Fibroblast of skin of back (primary cell): Measurements from ENCODE around the gene NRIP1.

Source experiments
- DNase-seq: peaks from one replicate; pipeline ENCODE4 v3.0.0-alpha.2; 2013

The NRIP1 gene

GRCh38 chr21:15005391-15005790 is 59.4 kb downstream of the NRIP1 start:
- no peak for DNase-seq

- DNase-seq: peak; percentile 82
Observed at GRCh38 chr21:15004721-15005370, 60.0 kb downstream of the NRIP1 start.

GRCh38 chr21:15003463-15004135 is 61.2 kb downstream of the NRIP1 start:
- DNase-seq: no peak

- DNase-seq: no peak
Observed at GRCh38 chr21:15001857-15002606, 62.8 kb downstream of the NRIP1 start.

- DNase-seq: no peak
Observed at GRCh38 chr21:15001113-15001512, 63.7 kb downstream of the NRIP1 start.

- peak; percentile 69 for DNase-seq
Observed at GRCh38 chr21:15000081-15000480, 64.7 kb downstream of the NRIP1 start.

GRCh38 chr21:14998784-14999183 is 66.0 kb downstream of the NRIP1 start:
- no peak for DNase-seq

GRCh38 chr21:14998336-14998735 is 66.5 kb downstream of the NRIP1 start:
- DNase-seq: no peak

GRCh38 chr21:14995695-14996490 is 68.9 kb downstream of the NRIP1 start:
- peak; percentile 53 for DNase-seq

- no peak for DNase-seq
Observed at GRCh38 chr21:14995226-14995625, 69.6 kb downstream of the NRIP1 start.

- DNase-seq: peak; percentile 41
Observed at GRCh38 chr21:14993115-14993514, 71.7 kb downstream of the NRIP1 start.

GRCh38 chr21:14991957-14992356 is 72.8 kb downstream of the NRIP1 start:
- DNase-seq: no peak

- DNase-seq: no peak
Observed at GRCh38 chr21:14989359-14989758, 75.4 kb downstream of the NRIP1 start.

- no peak for DNase-seq
Observed at GRCh38 chr21:14988760-14989159, 76.0 kb downstream of the NRIP1 start.

GRCh38 chr21:14987370-14988170 is 77.2 kb downstream of the NRIP1 start:
- DNase-seq: no peak

- DNase-seq: peak; percentile 35
Observed at GRCh38 chr21:14985306-14985705, 79.5 kb downstream of the NRIP1 start.

GRCh38 chr21:14982336-14982735 is 82.5 kb downstream of the NRIP1 start:
- no peak for DNase-seq

- DNase-seq: no peak
Observed at GRCh38 chr21:14981246-14981645, 83.6 kb downstream of the NRIP1 start.

GRCh38 chr21:14979264-14979663 is 85.5 kb downstream of the NRIP1 start:
- no peak for DNase-seq

GRCh38 chr21:14977814-14978213 is 87.0 kb downstream of the NRIP1 start:
- DNase-seq: no peak

GRCh38 chr21:14975136-14975919 is 89.5 kb downstream of the NRIP1 start:
- peak; percentile 6 for DNase-seq
